ENCODE results near the gene SBK3.
"Not testable (repeated sequence)": the region's sequence is repeated elsewhere in the genome, so short reads cannot be mapped to it uniquely, and the experiment has no call there.

SBK3 gene

GRCh38 chr19:55573929-55574328 is 28.6 kb upstream of the SBK3 start:
- H3K4me3 ChIP-seq (ENCODE audit: low read depth, low read length); H3K4me1 ChIP-seq (ENCODE audit: control insufficient read depth, insufficient read depth, low read length, unreplicated experiment); H3K36me3 ChIP-seq (ENCODE audit: insufficient read depth, low read length); H3K27ac ChIP-seq (ENCODE audit: low read depth, low read length); H3K79me2 ChIP-seq (ENCODE audit: control insufficient read depth, insufficient read depth, low read length, unreplicated experiment); H3K27me3 ChIP-seq (ENCODE audit: insufficient read depth, low read length); H2AFZ ChIP-seq (ENCODE audit: low read length, unreplicated experiment): not testable (repeated sequence)

- not testable (repeated sequence) for H3K27ac ChIP-seq (ENCODE audit: low read depth, low read length); H3K79me2 ChIP-seq (ENCODE audit: control insufficient read depth, insufficient read depth, low read length, unreplicated experiment); H3K4me3 ChIP-seq (ENCODE audit: low read depth, low read length); H3K4me1 ChIP-seq (ENCODE audit: control insufficient read depth, insufficient read depth, low read length, unreplicated experiment); H3K36me3 ChIP-seq (ENCODE audit: insufficient read depth, low read length); H3K27me3 ChIP-seq (ENCODE audit: insufficient read depth, low read length); H2AFZ ChIP-seq (ENCODE audit: low read length, unreplicated experiment)
Observed at GRCh38 chr19:55569477-55569876, 24.1 kb upstream of the SBK3 start.

DNA sequence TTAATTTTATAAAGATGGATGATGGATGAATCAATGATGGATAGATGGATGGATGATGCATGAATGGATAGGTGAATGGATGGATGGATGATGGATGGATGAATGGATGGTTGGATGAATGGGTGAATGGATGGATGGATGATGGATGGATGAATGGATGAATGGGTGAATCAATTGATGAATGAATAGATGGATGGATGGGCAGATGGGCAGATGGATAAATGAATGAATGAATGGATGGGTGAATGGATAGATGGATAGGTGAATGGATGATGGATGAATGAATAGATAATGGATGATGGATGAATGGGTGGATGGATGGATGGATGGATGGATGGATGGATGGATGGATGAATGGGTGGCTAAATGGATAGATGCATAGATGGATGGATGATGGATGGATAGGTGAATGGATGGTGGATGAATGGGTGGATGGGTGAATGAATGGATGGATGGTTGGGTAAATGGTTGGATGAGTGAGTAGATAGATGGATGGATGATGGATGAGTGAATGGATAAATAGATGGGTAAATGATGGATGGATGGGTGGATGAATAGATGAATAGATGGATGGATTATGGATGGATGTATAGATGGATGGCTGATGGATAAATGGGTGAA is 22.5 kb upstream of the SBK3 start:
- Histone ChIP-seq H2AFZ (ENCODE audit: low read length, unreplicated experiment) (no peak overlapping the region), H3K4me3 (ENCODE audit: low read depth, low read length) (no peak overlapping the region), H3K36me3 (ENCODE audit: insufficient read depth, low read length) (no peaks in the 10 kb centered on the region), H3K27me3 (ENCODE audit: insufficient read depth, low read length) (no peaks in the 10 kb centered on the region), H3K79me2 (ENCODE audit: control insufficient read depth, insufficient read depth, low read length, unreplicated experiment) (no peaks in the 10 kb centered on the region), H3K4me1 (ENCODE audit: control insufficient read depth, insufficient read depth, low read length, unreplicated experiment) (no peaks in the 10 kb centered on the region), H3K27ac (ENCODE audit: low read depth, low read length) (no peak overlapping the region)

DNA sequence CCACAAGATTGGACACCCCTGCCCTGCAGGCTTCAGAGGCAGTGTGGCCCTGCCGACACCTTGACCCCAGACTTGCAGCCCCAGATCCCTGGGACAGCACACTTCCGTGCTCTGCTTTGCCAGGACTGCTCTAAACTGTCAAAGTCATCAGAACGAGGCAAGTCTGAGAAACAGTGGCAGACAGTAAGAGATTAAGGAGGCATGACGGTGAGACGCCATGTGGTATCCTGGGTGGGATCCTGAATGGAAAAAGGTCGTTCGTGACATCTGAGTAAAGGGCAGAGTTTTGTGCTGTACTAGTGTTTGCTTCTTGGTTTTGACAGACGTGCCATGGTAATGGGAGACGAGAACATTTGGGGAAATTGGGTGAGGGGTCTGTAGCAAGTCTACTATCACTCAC is 21.5 kb upstream of the SBK3 start:
- H3K27ac ChIP-seq (ENCODE audit: low read depth, low read length): no peak overlapping the region
- no peak overlapping the region for H3K4me3 ChIP-seq (ENCODE audit: low read depth, low read length)
- no peak overlapping the region for H2AFZ ChIP-seq (ENCODE audit: low read length, unreplicated experiment)
- H3K4me1 ChIP-seq (ENCODE audit: control insufficient read depth, insufficient read depth, low read length, unreplicated experiment): no peaks in the 10 kb centered on the region
- no peaks in the 10 kb centered on the region for H3K79me2 ChIP-seq (ENCODE audit: control insufficient read depth, insufficient read depth, low read length, unreplicated experiment)
- H3K27me3 ChIP-seq (ENCODE audit: insufficient read depth, low read length): no peaks in the 10 kb centered on the region
- no peaks in the 10 kb centered on the region for H3K36me3 ChIP-seq (ENCODE audit: insufficient read depth, low read length)

- H3K27ac ChIP-seq (ENCODE audit: low read depth, low read length): no peak overlapping the region
- no peaks in the 10 kb centered on the region for H3K27me3 ChIP-seq (ENCODE audit: insufficient read depth, low read length)
- H3K36me3 ChIP-seq (ENCODE audit: insufficient read depth, low read length): no peaks in the 10 kb centered on the region
- no peaks in the 10 kb centered on the region for H3K79me2 ChIP-seq (ENCODE audit: control insufficient read depth, insufficient read depth, low read length, unreplicated experiment)
- H3K4me1 ChIP-seq (ENCODE audit: control insufficient read depth, insufficient read depth, low read length, unreplicated experiment): no peaks in the 10 kb centered on the region
- H3K4me3 ChIP-seq (ENCODE audit: low read depth, low read length): no peak overlapping the region
- no peak overlapping the region for H2AFZ ChIP-seq (ENCODE audit: low read length, unreplicated experiment)
Observed at GRCh38 chr19:55563261-55563690, 17.9 kb upstream of the SBK3 start.

GRCh38 chr19:55559684-55560083 is 14.3 kb upstream of the SBK3 start:
- Histone ChIP-seq H3K27me3 (ENCODE audit: insufficient read depth, low read length) (no peaks in the 10 kb centered on the region), H3K79me2 (ENCODE audit: control insufficient read depth, insufficient read depth, low read length, unreplicated experiment) (no peaks in the 10 kb centered on the region), H2AFZ (ENCODE audit: low read length, unreplicated experiment) (no peak overlapping the region), H3K36me3 (ENCODE audit: insufficient read depth, low read length) (no peaks in the 10 kb centered on the region), H3K27ac (ENCODE audit: low read depth, low read length) (no peak overlapping the region), H3K4me3 (ENCODE audit: low read depth, low read length) (no peak overlapping the region), H3K4me1 (ENCODE audit: control insufficient read depth, insufficient read depth, low read length, unreplicated experiment) (no peaks in the 10 kb centered on the region)

- Histone ChIP-seq H2AFZ (ENCODE audit: low read length, unreplicated experiment) (no peak overlapping the region), H3K27ac (ENCODE audit: low read depth, low read length) (no peak overlapping the region), H3K27me3 (ENCODE audit: insufficient read depth, low read length) (no peaks in the 10 kb centered on the region), H3K4me1 (ENCODE audit: control insufficient read depth, insufficient read depth, low read length, unreplicated experiment) (peaks cover 18% of the 10 kb centered on the region), H3K4me3 (ENCODE audit: low read depth, low read length) (no peak overlapping the region), H3K36me3 (ENCODE audit: insufficient read depth, low read length) (no peaks in the 10 kb centered on the region), H3K79me2 (ENCODE audit: control insufficient read depth, insufficient read depth, low read length, unreplicated experiment) (no peaks in the 10 kb centered on the region)
Observed at GRCh38 chr19:55554741-55555152, 9.4 kb upstream of the SBK3 start.

DNA sequence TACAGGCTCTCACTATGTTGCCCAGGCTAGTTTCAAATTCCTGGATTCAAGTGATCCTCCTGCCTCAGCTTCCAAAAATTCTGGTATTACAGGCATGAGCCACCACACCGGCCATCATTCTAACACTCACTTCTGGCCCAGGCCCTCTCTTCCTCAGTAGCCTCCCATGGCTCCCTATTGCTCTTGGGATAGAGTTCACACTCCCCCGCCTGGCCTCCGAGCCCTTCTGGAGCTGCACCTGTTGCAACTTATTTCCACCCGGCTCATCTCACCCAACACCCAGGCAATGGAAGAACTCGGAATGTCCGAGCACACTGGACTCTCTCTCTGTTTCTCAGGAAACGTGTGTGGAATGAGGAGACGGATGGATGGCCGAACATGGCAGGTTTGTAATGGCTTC is 9.0 kb upstream of the SBK3 start:
- Histone ChIP-seq H3K27ac (ENCODE audit: low read depth, low read length) (no peak overlapping the region), H3K79me2 (ENCODE audit: control insufficient read depth, insufficient read depth, low read length, unreplicated experiment) (no peaks in the 10 kb centered on the region), H3K4me1 (ENCODE audit: control insufficient read depth, insufficient read depth, low read length, unreplicated experiment) (peaks cover 21% of the 10 kb centered on the region), H3K36me3 (ENCODE audit: insufficient read depth, low read length) (no peaks in the 10 kb centered on the region), H2AFZ (ENCODE audit: low read length, unreplicated experiment) (no peak overlapping the region), H3K27me3 (ENCODE audit: insufficient read depth, low read length) (no peaks in the 10 kb centered on the region), H3K4me3 (ENCODE audit: low read depth, low read length) (no peak overlapping the region)

- Histone ChIP-seq H2AFZ (ENCODE audit: low read length, unreplicated experiment) (no peak overlapping the region), H3K36me3 (ENCODE audit: insufficient read depth, low read length) (no peaks in the 10 kb centered on the region), H3K79me2 (ENCODE audit: control insufficient read depth, insufficient read depth, low read length, unreplicated experiment) (no peaks in the 10 kb centered on the region), H3K4me1 (ENCODE audit: control insufficient read depth, insufficient read depth, low read length, unreplicated experiment) (peaks cover 23% of the 10 kb centered on the region), H3K27me3 (ENCODE audit: insufficient read depth, low read length) (no peaks in the 10 kb centered on the region), H3K4me3 (ENCODE audit: low read depth, low read length) (no peak overlapping the region), H3K27ac (ENCODE audit: low read depth, low read length) (peak overlapping the region; percentile 40; the same call in 1 of the 2 replicates)
Observed at GRCh38 chr19:55553217-55554182, 8.2 kb upstream of the SBK3 start.

- peak overlapping the region; percentile 22 for H2AFZ ChIP-seq (ENCODE audit: low read length, unreplicated experiment)
- H3K4me1 ChIP-seq (ENCODE audit: control insufficient read depth, insufficient read depth, low read length, unreplicated experiment): peaks cover 26% of the 10 kb centered on the region
- no peaks in the 10 kb centered on the region for H3K36me3 ChIP-seq (ENCODE audit: insufficient read depth, low read length)
- H3K27ac ChIP-seq (ENCODE audit: low read depth, low read length): 0 out of 2 replicates have a peak overlapping the region, but pooled peaks have one; percentile 40
- H3K4me3 ChIP-seq (ENCODE audit: low read depth, low read length): no peak overlapping the region
- H3K79me2 ChIP-seq (ENCODE audit: control insufficient read depth, insufficient read depth, low read length, unreplicated experiment): no peaks in the 10 kb centered on the region
- no peaks in the 10 kb centered on the region for H3K27me3 ChIP-seq (ENCODE audit: insufficient read depth, low read length)
Observed at GRCh38 chr19:55552620-55553019, 7.3 kb upstream of the SBK3 start.

- Histone ChIP-seq H3K4me3 (ENCODE audit: low read depth, low read length) (no peak overlapping the region), H3K27ac (ENCODE audit: low read depth, low read length) (0 out of 2 replicates have a peak overlapping the region, but pooled peaks have one; percentile 26), H3K4me1 (ENCODE audit: control insufficient read depth, insufficient read depth, low read length, unreplicated experiment) (peaks cover 29% of the 10 kb centered on the region), H2AFZ (ENCODE audit: low read length, unreplicated experiment) (peak overlapping the region; percentile 22), H3K27me3 (ENCODE audit: insufficient read depth, low read length) (no peaks in the 10 kb centered on the region), H3K36me3 (ENCODE audit: insufficient read depth, low read length) (no peaks in the 10 kb centered on the region), H3K79me2 (ENCODE audit: control insufficient read depth, insufficient read depth, low read length, unreplicated experiment) (no peaks in the 10 kb centered on the region)
Observed at GRCh38 chr19:55552206-55552605, 6.9 kb upstream of the SBK3 start.

All from ACC112 (cell line).